ENCODE measurements around the gene SORBS2.
"Not testable (repeated sequence)": the region's sequence is repeated elsewhere in the genome, so short reads cannot be mapped to it uniquely, and the experiment has no call there.

- not testable (repeated sequence) for TF ChIP-seq EZH2phosphoT487 (IDR thresholded peaks at IDR 0.05; ENCODE audit: insufficient read depth, low read depth); EZH2 (IDR thresholded peaks at IDR 0.05; ENCODE audit: insufficient read depth, poor library complexity, severe bottlenecking)
Measured at GRCh38 chr4:185707622-185708021, 104.4 kb downstream of the SORBS2 start.

All from GM23248 (cell line).